GM21576 (cell line): ENCODE results near the gene ZFAND3.
"Not testable (repeated sequence)": the region's sequence is repeated elsewhere in the genome, so short reads cannot be mapped to it uniquely, and the experiment has no call there.

Experiments
- ATAC-seq: cut with Tn5 transposase; IDR thresholded peaks from one replicate; pipeline ENCODE4 v1.9.1; 2021; ENCODE audit warnings: mild to moderate bottlenecking, moderate library complexity; ENCODE audit not compliant: unreplicated experiment

The ZFAND3 gene

DNA sequence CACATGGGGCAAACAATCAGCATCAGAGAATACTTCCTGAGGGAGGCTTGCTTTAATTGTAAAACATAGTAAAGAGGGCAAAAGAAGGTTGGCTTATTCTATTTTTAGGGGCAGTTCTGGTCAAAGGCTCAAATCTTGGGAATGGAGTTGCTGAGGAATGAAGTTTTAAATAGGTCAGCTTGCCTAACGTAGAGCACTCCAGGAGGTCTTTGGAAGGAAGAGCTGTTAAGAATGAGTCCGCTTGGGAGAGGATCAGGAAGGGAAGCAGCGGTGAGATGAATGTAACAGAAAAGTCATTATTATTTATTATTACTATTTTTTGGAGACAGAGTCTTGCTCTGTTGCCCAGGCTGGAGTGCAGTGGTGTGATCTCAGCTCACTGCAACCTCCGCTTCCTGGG, 108.7 kb downstream of the ZFAND3 start:
- no peak for ATAC-seq

GRCh38 chr6:37930288-37930971, 110.9 kb downstream of the ZFAND3 start:
- no peak for ATAC-seq

DNA sequence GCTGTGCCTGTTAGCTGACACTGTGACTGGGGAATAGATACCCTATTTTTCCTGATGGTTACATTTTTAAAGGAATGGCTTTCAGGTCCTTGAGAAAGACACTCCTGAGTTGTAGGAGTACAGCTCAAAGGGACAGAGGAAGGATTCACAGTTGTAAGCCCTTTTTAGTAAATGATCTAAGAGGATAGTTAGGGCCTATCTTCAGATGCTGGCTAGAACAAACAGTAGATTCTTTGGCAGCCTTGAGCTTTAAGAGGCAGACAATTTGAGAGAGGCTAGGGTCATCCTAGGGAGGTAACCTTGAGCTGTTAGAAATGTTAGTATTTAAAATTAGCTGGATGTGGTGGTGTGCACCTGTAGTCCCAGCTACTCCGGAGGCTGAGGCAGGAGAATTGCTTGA, 111.5 kb downstream of the ZFAND3 start:
- no peak for ATAC-seq

DNA sequence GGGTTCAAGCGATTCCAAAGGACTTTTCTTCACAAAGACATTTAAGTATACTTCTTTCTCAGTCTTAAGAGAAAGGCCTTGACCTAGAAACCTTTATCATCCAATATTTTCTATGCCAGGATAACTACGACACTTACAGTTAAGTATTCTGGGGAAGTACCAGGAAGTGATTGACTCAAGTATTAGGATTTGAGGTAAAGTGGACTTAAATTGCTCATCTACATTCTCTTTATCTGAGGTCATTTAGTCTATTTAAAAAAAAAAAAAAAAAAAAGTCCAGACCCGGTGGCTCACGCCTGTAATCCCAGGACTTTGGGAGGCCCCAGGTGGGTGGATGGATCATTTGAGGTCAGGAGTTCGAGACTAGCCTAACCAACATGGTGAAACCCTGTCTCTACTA, 114.7 kb downstream of the ZFAND3 start:
- no peak for ATAC-seq

GRCh38 chr6:37936150-37936549, 116.6 kb downstream of the ZFAND3 start:
- no peak for ATAC-seq

DNA sequence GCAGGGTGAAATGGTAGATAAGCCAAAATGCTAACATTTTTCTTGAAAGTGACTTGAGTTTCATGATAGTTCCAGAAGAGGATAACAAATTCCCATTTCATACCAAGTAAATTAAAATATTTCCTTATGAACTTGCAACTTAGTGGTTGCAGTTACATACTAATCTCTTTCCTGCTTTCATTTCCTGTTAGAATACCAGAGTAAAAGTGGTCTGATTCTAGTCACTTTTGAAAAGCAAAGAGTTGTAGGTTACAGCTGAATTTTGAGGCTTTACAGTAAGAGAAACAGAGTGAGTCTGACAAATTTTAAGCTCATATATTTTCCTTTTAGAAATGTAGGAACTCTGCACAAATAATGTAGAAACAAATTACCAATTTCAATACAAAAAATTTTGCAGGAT, 117.4 kb downstream of the ZFAND3 start:
- ATAC-seq: no peak

GRCh38 chr6:37938909-37939308, 119.4 kb downstream of the ZFAND3 start:
- ATAC-seq: no peak

DNA sequence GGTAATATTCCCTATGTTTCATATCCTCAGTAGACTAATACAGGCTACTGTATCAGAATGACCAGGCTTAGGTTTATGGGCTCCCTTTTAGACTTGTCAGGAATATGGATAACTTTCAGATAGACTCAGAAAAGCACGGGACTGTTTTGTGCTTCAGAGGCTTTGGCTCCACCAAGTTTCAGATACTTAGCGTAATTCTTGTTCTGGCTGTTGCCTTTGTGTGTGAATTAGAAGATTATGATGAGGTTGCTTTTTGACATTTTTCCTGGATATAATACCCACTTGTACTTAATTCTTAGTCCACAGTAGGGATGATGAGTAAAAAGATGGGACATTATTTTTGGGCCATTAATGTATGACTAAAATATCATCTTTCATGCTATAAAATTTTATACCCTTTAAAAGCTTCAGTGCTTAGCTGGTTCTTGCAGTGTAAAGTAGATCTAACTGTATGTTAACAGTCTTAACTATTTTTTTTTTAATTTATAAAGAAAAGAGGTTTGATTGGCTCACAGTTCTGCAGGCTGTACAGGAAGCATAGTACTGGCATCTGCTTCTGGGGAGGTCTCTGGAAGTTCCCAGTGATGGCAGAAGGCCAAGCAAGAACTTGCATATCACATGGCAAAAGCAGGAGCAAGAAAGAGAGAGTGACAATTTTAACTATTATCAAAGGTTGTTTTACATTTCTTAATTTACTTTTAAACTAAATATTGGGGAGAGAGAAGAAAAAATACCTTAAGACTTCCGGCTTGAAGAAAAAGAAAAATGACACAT, 120.7 kb downstream of the ZFAND3 start:
- no peak for ATAC-seq

- no peak for ATAC-seq
Measured at GRCh38 chr6:37941871-37942270, 122.3 kb downstream of the ZFAND3 start.

GRCh38 chr6:37942606-37943376, 123.3 kb downstream of the ZFAND3 start:
- no peak for ATAC-seq

GRCh38 chr6:37943436-37944058, 124.0 kb downstream of the ZFAND3 start:
- no peak for ATAC-seq

DNA sequence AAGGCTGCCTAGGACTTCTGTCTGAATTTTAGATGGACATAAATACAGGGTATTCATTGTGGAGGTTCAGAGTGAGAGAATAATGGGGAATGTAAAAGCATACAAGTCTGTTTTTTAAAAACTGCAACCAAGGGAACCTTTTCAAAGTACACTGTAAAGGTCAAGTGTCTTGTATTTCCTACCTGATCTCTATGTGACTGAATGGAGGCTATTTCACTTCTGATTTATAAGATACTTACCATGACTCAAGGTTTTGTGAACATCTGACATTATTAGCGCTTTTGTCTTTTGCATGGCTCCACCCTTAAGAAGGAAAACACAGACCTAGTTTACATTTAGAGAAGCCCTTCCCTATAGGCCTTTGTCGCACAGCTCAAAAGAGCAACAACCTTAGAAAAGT, 126.5 kb downstream of the ZFAND3 start:
- no peak for ATAC-seq

DNA sequence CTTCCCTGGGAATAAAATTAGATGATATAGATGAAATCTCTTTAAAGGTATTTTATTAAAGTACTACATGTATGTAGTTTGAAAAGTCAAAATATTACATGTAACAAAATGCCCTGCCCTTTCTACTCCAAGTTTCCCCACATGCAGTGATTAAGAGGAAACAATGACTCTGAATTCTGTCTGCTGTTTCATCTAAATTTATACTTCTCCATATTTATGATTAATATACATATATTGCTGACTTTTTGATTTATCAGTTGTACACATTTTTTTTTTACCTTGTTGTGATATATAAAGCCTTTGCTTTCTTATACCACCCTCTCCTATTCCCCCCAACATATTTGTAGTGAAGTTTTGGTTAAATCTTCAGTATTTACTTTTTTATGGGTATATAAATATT, 127.9 kb downstream of the ZFAND3 start:
- ATAC-seq: no peak

DNA sequence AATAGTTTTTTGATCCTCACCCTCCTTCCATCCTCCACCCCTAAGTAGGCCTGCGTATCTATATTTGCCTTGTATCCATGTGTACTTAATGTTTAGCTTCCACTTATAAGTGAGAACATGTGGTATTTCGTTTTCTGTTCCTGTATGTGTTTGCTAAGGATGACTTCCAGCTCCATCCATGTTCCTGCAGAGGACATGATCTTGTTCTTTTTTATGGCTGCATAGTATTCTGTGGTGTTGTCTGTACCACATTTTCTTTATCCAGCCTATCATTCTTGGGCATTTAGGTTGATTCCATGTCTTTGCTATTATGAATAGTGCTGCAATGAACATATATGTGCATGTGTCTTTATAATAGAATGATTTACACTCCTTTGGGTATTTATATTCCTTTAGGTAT, 129.1 kb downstream of the ZFAND3 start:
- ATAC-seq: not testable (repeated sequence)

GRCh38 chr6:37952027-37952426, 132.5 kb downstream of the ZFAND3 start:
- no peak for ATAC-seq

DNA sequence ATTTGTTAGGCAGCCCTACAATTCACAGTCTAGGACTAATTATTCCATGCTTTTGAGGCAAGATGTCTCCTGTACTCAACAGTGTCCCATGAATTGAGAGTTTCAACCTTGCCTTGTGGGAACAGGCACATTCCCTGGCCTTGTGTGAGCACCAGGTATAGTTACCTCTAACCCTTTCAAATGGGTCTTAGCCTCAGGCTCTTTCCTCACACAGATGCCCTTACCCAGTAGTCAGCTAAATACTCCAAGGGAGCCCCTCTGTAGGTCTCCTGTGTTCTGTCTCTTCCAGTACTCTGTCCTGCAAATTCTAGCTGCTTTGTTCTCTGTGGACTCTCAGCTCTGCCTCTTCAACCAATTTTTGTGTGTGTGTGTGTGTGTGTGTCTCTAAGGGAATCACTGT, 135.3 kb downstream of the ZFAND3 start:
- no peak for ATAC-seq

DNA sequence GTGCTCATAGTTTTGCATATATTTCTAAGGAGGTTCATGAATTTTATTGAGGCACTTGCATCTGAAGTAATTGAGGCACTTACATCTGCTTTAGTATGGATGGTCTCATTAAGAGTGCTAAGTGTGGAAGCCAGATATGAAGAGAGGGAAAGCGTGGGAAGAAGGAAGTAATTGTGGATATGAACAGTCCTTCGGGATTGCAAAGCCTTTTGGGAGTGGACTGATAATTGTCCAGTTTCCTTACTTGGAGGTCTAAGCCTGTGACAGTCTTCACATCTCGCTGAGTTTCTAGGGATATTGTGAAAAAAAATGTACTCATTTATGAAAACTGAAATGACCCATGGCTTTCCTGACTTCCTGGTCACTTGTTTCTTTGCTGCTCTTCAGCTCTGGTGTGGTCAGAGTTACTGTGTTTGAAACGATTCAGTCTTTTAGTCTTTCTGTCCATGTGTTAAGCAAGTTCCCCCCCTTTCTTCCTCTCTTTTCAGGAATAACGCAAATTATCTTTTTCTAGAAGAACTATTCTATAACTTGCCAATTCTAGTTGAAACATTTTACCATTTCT, 137.3 kb downstream of the ZFAND3 start:
- no peak for ATAC-seq

DNA sequence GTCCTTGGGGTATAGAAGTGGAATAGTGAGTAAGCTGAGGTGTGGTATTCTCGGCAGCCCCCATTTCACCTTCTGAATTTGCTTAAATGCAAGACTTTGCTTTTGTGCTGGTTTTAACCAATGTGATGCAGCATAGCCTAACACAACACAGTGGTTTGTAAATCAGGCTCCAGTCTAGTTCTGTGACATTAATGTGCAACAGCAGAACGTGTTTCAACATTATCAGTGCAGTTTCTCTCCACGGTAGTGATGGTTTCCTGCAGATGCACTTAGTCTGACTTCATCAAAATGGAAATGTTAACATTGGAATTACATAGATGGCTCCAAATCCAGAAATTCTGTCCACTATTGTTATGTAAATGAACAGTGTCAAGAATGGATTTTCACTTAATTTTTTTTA, 139.5 kb downstream of the ZFAND3 start:
- ATAC-seq: no peak

- ATAC-seq: no peak
Measured at GRCh38 chr6:37960139-37960935, 140.8 kb downstream of the ZFAND3 start.

DNA sequence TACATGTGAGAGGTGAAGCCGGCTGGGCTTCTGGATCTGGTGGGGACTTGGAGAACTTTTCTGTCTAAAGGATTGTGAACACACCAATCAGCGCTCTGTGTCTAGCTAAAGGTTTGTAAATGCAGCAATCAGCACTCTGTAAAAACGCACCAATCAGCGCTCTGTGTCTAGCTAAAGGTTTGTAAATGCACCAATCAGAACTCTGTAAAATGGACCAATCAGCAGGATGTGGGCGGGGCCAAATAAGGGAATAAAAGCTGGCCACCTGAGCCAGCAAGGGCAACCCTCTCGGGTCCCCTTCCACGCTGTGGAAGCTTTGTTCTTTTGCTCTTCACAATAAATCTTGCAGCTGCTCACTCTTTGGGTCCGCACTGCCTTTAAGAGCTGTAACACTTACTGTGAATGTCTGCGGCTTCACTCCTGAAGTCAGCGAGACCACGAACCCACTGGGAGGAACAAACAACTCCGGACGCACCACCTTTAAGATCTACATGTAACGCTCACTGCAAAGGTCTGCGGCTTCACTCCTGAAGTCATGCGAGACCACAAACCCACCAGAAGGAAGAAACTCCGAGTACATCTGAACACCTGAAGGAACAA, 143.1 kb downstream of the ZFAND3 start:
- ATAC-seq: not testable (repeated sequence)
